ENCODE data around the gene PSMB5. TPM values are rescaled to one million over a fixed set of nuclear protein-coding genes. Genes with fewer than 3 reads are reported as not detected.
A peak's percentile ranks its signal among the peaks of the same experiment; 100 is the strongest.

PSMB5 gene
- total and polyA plus RNA-seq, 2 of the 13 experiments (the other 11 are each of a cell fraction or from before 2014, with no cell fraction given), result 705 to 871 TPM

DNA sequence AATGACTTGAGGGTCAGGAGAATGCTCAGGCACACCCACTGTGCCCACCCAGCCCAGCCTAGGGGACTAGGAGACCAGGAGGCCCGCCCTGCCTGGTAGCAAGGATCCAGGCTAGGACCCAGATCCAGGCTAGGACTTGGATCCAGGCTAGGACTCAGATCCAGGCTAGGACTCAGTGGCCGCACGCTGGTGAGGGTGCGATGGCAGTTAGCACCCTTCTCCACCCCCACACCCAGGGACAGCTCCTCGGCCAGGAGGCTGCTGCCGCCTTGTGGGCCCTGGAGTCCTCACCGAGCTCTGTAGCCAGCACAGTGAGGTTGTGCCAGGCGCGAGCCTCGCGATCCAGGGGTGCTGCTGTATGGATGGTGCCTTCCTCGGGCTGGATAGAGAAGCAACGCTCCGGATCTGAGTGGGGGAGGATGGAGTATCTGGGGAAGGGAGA lies 17.5 kb upstream of the PSMB5 start (continued):
- TF ChIP-seq, protein P1, sequence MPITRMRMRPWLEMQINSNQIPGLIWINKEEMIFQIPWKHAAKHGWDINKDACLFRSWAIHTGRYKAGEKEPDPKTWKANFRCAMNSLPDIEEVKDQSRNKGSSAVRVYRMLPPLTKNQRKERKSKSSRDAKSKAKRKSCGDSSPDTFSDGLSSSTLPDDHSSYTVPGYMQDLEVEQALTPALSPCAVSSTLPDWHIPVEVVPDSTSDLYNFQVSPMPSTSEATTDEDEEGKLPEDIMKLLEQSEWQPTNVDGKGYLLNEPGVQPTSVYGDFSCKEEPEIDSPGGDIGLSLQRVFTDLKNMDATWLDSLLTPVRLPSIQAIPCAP (CRISPR knock-in tag; IDR thresholded peaks at IDR 0.05; ENCODE audit: low read depth), result no peak
- TF ChIP-seq SUZ12 (IDR thresholded peaks at IDR 0.05; ENCODE audit: low read depth, low read length) (no peak), ATF7 (IDR thresholded peaks at IDR 0.05) (no peak), ATF7 (CRISPR knock-in tag; IDR thresholded peaks at IDR 0.05) (0 out of 2 replicates have a peak, but pooled peaks have one; percentile 30), ZNF703 (CRISPR knock-in tag; IDR thresholded peaks at IDR 0.05; ENCODE audit: borderline replicate concordance) (no peak), AGO1 (IDR thresholded peaks at IDR 0.05; ENCODE audit: low read depth, low read length, poor library complexity, severe bottlenecking) (peak; percentile 53), PAX8 (CRISPR knock-in tag; IDR thresholded peaks at IDR 0.05; ENCODE audit: borderline replicate concordance) (no peak), AKAP8 (CRISPR knock-in tag; IDR thresholded peaks at IDR 0.05) (no peak), TBX3 (IDR thresholded peaks at IDR 0.05; ENCODE audit: borderline replicate concordance) (no peak), BRCA1 (CRISPR knock-in tag; IDR thresholded peaks at IDR 0.05) (no peak), DNMT1 (CRISPR knock-in tag; IDR thresholded peaks at IDR 0.05) (peak; percentile 31; the same call in 1 of the 2 replicates), PRMT3 (CRISPR knock-in tag; IDR thresholded peaks at IDR 0.05; ENCODE audit: borderline replicate concordance, low read depth) (no peak), ZNF326 (CRISPR knock-in tag; IDR thresholded peaks at IDR 0.05; ENCODE audit: borderline replicate concordance) (no peak), ZC3H13 (CRISPR knock-in tag; IDR thresholded peaks at IDR 0.05) (no peak), PHB2 (IDR thresholded peaks at IDR 0.05; ENCODE audit: partially characterized antibody) (no peak), IRX3 (CRISPR knock-in tag; IDR thresholded peaks at IDR 0.05; ENCODE audit: borderline replicate concordance, low read depth) (no peak), NPAS2 (CRISPR knock-in tag; IDR thresholded peaks at IDR 0.05; ENCODE audit: borderline replicate concordance) (no peak), YY1 (IDR thresholded peaks at IDR 0.05; ENCODE audit: insufficient read depth, insufficient replicate concordance, low read depth, low read length) (peak; percentile 22), ZNF224 (CRISPR knock-in tag; IDR thresholded peaks at IDR 0.05) (no peak), SOX5 (CRISPR knock-in tag; IDR thresholded peaks at IDR 0.05; ENCODE audit: borderline replicate concordance) (no peak), YEATS4 (CRISPR knock-in tag; IDR thresholded peaks at IDR 0.05; ENCODE audit: borderline replicate concordance) (no peak), MTF2 (CRISPR knock-in tag; IDR thresholded peaks at IDR 0.05; ENCODE audit: borderline replicate concordance) (no peak), MED13 (CRISPR knock-in tag; IDR thresholded peaks at IDR 0.05) (no peak)
- TF ChIP-seq, protein P2, sequence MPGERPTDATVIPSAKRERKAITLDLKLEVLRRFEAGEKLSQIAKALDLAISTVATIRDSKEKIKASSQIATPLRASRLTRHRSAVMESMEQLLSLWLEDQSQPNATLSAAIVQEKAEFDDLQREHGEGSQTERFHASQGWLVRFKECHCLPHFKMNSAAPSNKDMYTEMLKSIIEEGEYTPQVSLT (CRISPR knock-in tag; IDR thresholded peaks at IDR 0.05; ENCODE audit: borderline replicate concordance, low read depth), result no peak
- TF ChIP-seq, protein P3, sequence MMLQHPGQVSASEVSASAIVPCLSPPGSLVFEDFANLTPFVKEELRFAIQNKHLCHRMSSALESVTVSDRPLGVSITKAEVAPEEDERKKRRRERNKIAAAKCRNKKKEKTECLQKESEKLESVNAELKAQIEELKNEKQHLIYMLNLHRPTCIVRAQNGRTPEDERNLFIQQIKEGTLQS (CRISPR knock-in tag; IDR thresholded peaks at IDR 0.05), result no peak; the same call in 1 of the 2 replicates
- TF ChIP-seq, protein P4, sequence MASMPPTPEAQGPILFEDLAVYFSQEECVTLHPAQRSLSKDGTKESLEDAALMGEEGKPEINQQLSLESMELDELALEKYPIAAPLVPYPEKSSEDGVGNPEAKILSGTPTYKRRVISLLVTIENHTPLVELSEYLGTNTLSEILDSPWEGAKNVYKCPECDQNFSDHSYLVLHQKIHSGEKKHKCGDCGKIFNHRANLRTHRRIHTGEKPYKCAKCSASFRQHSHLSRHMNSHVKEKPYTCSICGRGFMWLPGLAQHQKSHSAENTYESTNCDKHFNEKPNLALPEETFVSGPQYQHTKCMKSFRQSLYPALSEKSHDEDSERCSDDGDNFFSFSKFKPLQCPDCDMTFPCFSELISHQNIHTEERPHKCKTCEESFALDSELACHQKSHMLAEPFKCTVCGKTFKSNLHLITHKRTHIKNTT (CRISPR knock-in tag; IDR thresholded peaks at IDR 0.05), result no peak
- TF ChIP-seq, protein P5, sequence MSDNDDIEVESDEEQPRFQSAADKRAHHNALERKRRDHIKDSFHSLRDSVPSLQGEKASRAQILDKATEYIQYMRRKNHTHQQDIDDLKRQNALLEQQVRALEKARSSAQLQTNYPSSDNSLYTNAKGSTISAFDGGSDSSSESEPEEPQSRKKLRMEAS (IDR thresholded peaks at IDR 0.05), result no peak
- TF ChIP-seq, protein P6, sequence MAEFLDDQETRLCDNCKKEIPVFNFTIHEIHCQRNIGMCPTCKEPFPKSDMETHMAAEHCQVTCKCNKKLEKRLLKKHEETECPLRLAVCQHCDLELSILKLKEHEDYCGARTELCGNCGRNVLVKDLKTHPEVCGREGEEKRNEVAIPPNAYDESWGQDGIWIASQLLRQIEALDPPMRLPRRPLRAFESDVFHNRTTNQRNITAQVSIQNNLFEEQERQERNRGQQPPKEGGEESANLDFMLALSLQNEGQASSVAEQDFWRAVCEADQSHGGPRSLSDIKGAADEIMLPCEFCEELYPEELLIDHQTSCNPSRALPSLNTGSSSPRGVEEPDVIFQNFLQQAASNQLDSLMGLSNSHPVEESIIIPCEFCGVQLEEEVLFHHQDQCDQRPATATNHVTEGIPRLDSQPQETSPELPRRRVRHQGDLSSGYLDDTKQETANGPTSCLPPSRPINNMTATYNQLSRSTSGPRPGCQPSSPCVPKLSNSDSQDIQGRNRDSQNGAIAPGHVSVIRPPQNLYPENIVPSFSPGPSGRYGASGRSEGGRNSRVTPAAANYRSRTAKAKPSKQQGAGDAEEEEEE (CRISPR knock-in tag; IDR thresholded peaks at IDR 0.05; ENCODE audit: borderline replicate concordance), result no peak
